Prostate gland (tissue), 2 donors: Measurements from ENCODE around the gene BNC2.

Experiments
- CTCF ChIP-seq, 4 experiments: fragments of 200-600 bp in 2 of 4; fragments of 450-650 bp in 2 of 4; sonication (generic) in 2 of 4; IDR thresholded peaks; 1 replicate in 3 of 4; 2 replicates in 1 of 4; pipeline ENCODE4 v1.5.1; 2016 to 2019; ENCODE audit warnings: antibody characterized with exemption in 4 of 4, mild to moderate bottlenecking in 2 of 4, moderate library complexity in 2 of 4
- POLR2AphosphoS5 ChIP-seq: sonication (generic); formaldehyde crosslinking; IDR thresholded peaks from one replicate; pipeline ENCODE4 v1.6.1; 2017; ENCODE audit warnings: antibody characterized with exemption

GRCh38 chr9:16825331-16825725, 45.1 kb downstream of the BNC2 start:
- TF ChIP-seq POLR2AphosphoS5 = no peak
- no peak for TF ChIP-seq CTCF (IDR thresholded peaks at IDR 0.05)
